Bronchial epithelial cell (primary cell): ENCODE measurements around the gene HSPA1A. TPM values are rescaled to one million over a fixed set of nuclear protein-coding genes. Genes with fewer than 3 reads are reported as not detected.
"Not testable (repeated sequence)": the region's sequence is repeated elsewhere in the genome, so short reads cannot be mapped to it uniquely, and the experiment has no call there.

Experiments used
- DNase-seq: peaks from one replicate; pipeline ENCODE4 v3.0.0-alpha.2; 2010; ENCODE audit warnings: low read depth
- FAIRE-seq: peaks from 2 replicates; lab custom pipeline; 2011; peaks lifted over from hg19 to GRCh38; lab: Jason Lieb, UNC
- H3K27me3 ChIP-seq: 2 replicates; pipeline ENCODE4 v1.5.1; 2011; ENCODE audit warnings: low read length; ENCODE audit not compliant: control insufficient read depth, insufficient read depth
- H3K36me3 ChIP-seq: 2 replicates; pipeline ENCODE4 v1.5.1; 2011; ENCODE audit warnings: low read length; ENCODE audit not compliant: control insufficient read depth, insufficient read depth
- H3K4me3 ChIP-seq: 2 replicates; pipeline ENCODE4 v1.5.1; 2011; ENCODE audit warnings: mild to moderate bottlenecking, low read depth, low read length, control low read depth
- total RNA-seq: library from RNA; depleted of rRNA; stranded (reverse); fragments of >200 nt; gene quantifications from 2 replicates; pipeline ENCODE4 v1.2.1, GENCODE V29; 2014
- TF ChIP-seq, protein P1 (sequence below): IDR thresholded peaks from 2 replicates; pipeline ENCODE4 v1.5.1; 2011; ENCODE audit warnings: mild to moderate bottlenecking, moderate library complexity, low read length, control low read depth, inconsistent platforms; ENCODE audit not compliant: insufficient read depth, severe bottlenecking

HSPA1A gene
- total RNA-seq, 1 donor from 2014 or later: 50.3 TPM

DNA sequence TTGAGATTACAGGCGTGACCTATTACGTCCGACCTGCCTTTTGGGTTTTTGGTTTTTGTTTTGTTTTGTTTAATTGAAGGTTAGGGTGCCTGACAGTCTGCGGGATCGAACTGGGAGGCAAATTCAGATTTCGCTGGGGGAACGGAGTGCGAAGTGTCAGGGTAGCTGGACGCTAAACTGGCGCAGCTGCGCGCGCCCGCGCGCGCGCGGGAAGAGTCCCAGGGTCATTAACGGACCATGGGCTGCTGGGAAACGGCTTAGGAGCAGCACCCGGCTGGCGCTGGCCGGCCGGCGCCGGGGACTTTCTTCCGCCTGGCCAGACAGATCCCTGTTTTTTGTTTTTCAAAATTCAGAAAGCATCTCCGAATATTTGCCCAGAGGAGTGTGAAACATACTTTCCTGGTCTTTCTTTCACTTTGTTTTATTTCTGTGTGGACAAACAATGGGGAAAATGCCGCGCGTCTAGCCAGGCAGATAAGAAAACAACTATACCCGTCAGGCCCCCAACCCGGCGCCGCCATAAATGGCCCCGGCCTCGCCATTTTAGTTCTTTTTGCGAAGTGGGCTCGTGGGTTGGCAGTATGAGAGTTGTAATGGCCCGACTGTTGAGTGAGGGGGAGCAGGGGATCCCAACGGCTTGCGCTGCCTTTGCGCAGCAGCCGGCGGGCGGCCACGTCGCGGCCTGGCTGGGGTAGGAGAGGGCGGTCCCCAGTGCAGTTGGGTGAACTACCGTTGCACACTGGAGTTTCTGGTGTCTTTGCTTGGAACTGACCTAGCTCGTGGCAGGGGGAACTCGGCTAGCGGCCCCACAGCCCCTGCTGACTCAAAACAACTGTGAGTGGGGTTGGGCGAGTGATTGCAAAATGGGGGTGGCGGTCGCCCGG, 19.3 kb downstream of the HSPA1A start:
- DNase-seq (peak; percentile 71), FAIRE-seq (no peak)
- Histone ChIP-seq H3K27me3 (no peaks in the 10 kb centered on the region), H3K4me3 (peak overlapping the region; percentile 91), H3K36me3 (peaks cover 14% of the 10 kb centered on the region)
- TF ChIP-seq, protein P1, sequence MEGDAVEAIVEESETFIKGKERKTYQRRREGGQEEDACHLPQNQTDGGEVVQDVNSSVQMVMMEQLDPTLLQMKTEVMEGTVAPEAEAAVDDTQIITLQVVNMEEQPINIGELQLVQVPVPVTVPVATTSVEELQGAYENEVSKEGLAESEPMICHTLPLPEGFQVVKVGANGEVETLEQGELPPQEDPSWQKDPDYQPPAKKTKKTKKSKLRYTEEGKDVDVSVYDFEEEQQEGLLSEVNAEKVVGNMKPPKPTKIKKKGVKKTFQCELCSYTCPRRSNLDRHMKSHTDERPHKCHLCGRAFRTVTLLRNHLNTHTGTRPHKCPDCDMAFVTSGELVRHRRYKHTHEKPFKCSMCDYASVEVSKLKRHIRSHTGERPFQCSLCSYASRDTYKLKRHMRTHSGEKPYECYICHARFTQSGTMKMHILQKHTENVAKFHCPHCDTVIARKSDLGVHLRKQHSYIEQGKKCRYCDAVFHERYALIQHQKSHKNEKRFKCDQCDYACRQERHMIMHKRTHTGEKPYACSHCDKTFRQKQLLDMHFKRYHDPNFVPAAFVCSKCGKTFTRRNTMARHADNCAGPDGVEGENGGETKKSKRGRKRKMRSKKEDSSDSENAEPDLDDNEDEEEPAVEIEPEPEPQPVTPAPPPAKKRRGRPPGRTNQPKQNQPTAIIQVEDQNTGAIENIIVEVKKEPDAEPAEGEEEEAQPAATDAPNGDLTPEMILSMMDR: no peak

DNA sequence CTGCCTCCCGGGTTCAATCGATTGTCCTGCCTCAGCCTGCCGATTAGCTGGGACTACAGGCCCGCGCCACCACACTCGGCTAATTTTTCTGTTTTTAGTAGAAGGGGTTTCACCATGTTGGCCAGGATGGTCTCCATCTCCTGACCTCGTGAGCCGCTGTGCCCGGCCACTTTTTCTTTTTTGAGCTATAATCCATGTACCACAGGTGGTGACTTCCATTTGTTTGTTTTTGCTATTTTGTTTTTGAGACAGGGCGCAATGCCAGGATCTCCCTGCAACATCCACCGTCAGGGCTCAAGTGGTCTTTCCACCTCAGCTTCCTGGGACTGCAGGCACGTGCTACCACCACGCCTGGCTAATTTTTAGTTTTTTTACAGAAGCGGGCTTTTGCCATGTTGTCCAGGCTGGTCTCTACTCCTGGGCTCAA, 20.7 kb downstream of the HSPA1A start:
- FAIRE-seq: no peak
- peaks cover 17% of the 10 kb centered on the region for H3K36me3 ChIP-seq

DNA sequence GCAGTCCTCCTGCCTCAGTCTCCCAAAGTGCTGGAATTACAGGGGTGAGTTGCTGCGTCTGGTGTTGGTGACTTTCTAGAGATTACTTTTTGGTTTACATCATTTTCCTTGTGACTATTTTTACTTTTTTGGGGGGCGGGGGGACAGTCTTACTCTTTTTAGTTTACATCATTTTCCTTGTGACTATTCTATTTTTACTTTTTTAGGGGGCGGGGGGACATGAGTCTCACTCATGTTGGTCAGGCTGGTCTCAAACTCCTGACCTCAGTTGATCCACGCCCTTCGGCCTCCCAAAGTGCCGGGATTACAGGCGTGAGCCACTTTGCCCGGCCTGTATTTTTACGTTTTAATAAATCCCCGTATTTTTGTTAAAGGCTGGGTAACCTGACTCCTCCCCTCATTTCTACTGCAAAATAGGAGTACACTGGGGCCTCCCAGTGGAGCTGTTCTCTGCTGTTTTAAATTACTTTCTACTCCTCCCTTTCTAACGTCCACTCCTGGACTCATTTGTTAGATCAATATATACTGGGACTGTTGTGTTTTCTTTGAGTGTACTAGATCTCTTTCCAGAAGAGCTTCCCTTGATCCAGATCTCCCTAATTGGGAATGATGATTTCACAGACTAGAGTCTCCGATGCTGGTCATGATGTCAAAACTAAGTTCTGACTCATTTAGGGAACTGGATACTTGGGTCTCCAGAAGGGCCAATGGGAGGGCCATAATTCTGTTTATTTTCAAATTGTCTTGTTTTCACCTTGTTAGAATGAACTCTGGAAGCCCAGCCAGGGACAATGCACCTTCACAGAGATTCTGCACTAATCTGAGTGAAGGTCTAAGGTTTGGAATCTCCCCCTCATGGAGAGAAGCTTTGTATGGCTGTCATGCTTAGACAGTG, 21.4 kb downstream of the HSPA1A start:
- H3K36me3 ChIP-seq: peaks cover 17% of the 10 kb centered on the region

More for the DNA sequence above, 20.7 kb downstream of the HSPA1A start:
- DNase-seq: no peak
- H3K27me3 ChIP-seq: no peaks in the 10 kb centered on the region
- TF ChIP-seq, protein P1: no peak
- H3K4me3 ChIP-seq: peak overlapping the region; percentile 91

GRCh38 chr6:31837369-31838113, 22.2 kb downstream of the HSPA1A start:
- Histone ChIP-seq H3K4me3 (no peak overlapping the region), H3K27me3 (no peaks in the 10 kb centered on the region), H3K36me3 (peaks cover 17% of the 10 kb centered on the region)
- no peak for DNase-seq
- FAIRE-seq: no peak
- TF ChIP-seq, protein P1: no peak

More for the DNA sequence above, 21.4 kb downstream of the HSPA1A start:
- FAIRE-seq (no peak), DNase-seq (peak; percentile 53)
- TF ChIP-seq, protein P1: no peak
- Histone ChIP-seq H3K27me3 (no peaks in the 10 kb centered on the region), H3K4me3 (peak overlapping the region; percentile 91)

- DNase-seq, H3K4me3 ChIP-seq: not testable (repeated sequence)
- H3K36me3 ChIP-seq: peaks cover 17% of the 10 kb centered on the region
These were observed 22.8 kb downstream of the HSPA1A start for GRCh38 chr6:31838114-31838553.

More at GRCh38 chr6:31838114-31838553, 22.8 kb downstream of the HSPA1A start:
- not testable (repeated sequence) for H3K27me3 ChIP-seq, FAIRE-seq
